Measurements from ENCODE around the gene ZFP92.

The ZFP92 gene

GRCh38 chrX:153411255-153411987 is at the start of gene ZFP92:
ZFP92 (plus strand) TSS chrX:153411472; CDS start chrX:153418323, 6,851 bp downstream.
- peak within 1 kb of the TSS; percentile 13; the same call in 1 of the 2 replicates for H3K4me3 ChIP-seq (ENCODE audit: low read depth, low read length)
- no peak for DNase-seq (ENCODE audit: low read depth)
- TF ChIP-seq CTCF (IDR thresholded peaks at IDR 0.05; ENCODE audit: insufficient read depth, low read depth, low read length, missing control alignments): no peak

- no peak for TF ChIP-seq CTCF (IDR thresholded peaks at IDR 0.05; ENCODE audit: insufficient read depth, low read depth, low read length, missing control alignments)
- no peak for DNase-seq (ENCODE audit: low read depth)
- H3K4me3 ChIP-seq (ENCODE audit: low read depth, low read length): no peak overlapping the region
These were observed 49.4 kb upstream of the ZFP92 start for GRCh38 chrX:153361781-153362397.

- H3K4me3 ChIP-seq (ENCODE audit: low read depth, low read length): no peak overlapping the region
- TF ChIP-seq CTCF (IDR thresholded peaks at IDR 0.05; ENCODE audit: insufficient read depth, low read depth, low read length, missing control alignments): no peak
- peak; percentile 37 for DNase-seq (ENCODE audit: low read depth)
These were observed 45.6 kb upstream of the ZFP92 start for GRCh38 chrX:153365670-153366069.

GRCh38 chrX:153366119-153366518 is 45.2 kb upstream of the ZFP92 start:
- DNase-seq (ENCODE audit: low read depth): no peak
- H3K4me3 ChIP-seq (ENCODE audit: low read depth, low read length): no peak overlapping the region
- no peak for TF ChIP-seq CTCF (IDR thresholded peaks at IDR 0.05; ENCODE audit: insufficient read depth, low read depth, low read length, missing control alignments)

- H3K4me3 ChIP-seq (ENCODE audit: low read depth, low read length): no peak overlapping the region
- no peak for TF ChIP-seq CTCF (IDR thresholded peaks at IDR 0.05; ENCODE audit: insufficient read depth, low read depth, low read length, missing control alignments)
- no peak for DNase-seq (ENCODE audit: low read depth)
These were observed 44.3 kb upstream of the ZFP92 start for GRCh38 chrX:153366878-153367538.

- H3K4me3 ChIP-seq (ENCODE audit: low read depth, low read length): no peak overlapping the region
- no peak for DNase-seq (ENCODE audit: low read depth)
- no peak for TF ChIP-seq CTCF (IDR thresholded peaks at IDR 0.05; ENCODE audit: insufficient read depth, low read depth, low read length, missing control alignments)
These were observed 40.8 kb upstream of the ZFP92 start for GRCh38 chrX:153370293-153371055.

All from GM12865 (cell line).